HepG2 (cell line): ENCODE data around the gene IGF2BP3. TPM values are rescaled to one million over a fixed set of nuclear protein-coding genes. Genes with fewer than 3 reads are reported as not detected.

Source experiments
- BHLHE40 ChIP-seq: IDR thresholded peaks from 2 replicates; pipeline ENCODE4 v1.6.1; 2011; ENCODE audit warnings: low read length, improper control_type of control experiment
- DDIT3 ChIP-seq: sonication (generic); formaldehyde crosslinking; IDR thresholded peaks from 2 replicates; pipeline ENCODE4 v1.4.0; 2020; ENCODE audit warnings: mild to moderate bottlenecking, missing genetic modification reagents
- HOXD1 ChIP-seq: sonication (generic); formaldehyde crosslinking; IDR thresholded peaks from 2 replicates; pipeline ENCODE4 v1.5.0; 2020; ENCODE audit warnings: missing genetic modification reagents
- IKZF4 ChIP-seq: sonication (generic); formaldehyde crosslinking; IDR thresholded peaks from 2 replicates; pipeline ENCODE4 v1.5.1; 2020; ENCODE audit warnings: borderline replicate concordance, mild to moderate bottlenecking, low read depth, missing genetic modification reagents; ENCODE audit errors: not compliant biosample characterization
- ISX ChIP-seq: sonication (generic); formaldehyde crosslinking; conservative IDR thresholded peaks from 2 replicates; pipeline ENCODE4 v1.5.0; 2020; ENCODE audit warnings: missing genetic modification reagents
- KDM5B ChIP-seq: sonication (generic); formaldehyde crosslinking; IDR thresholded peaks from 2 replicates; pipeline ENCODE4 v1.4.0; 2020; ENCODE audit warnings: missing genetic modification reagents, mild to moderate bottlenecking, borderline replicate concordance
- KLF9 ChIP-seq: IDR thresholded peaks from 2 replicates; pipeline ENCODE4 v1.6.1; 2016; ENCODE audit warnings: low read depth
- PAF1 ChIP-seq: IDR thresholded peaks from 2 replicates; pipeline ENCODE4 v1.6.1; 2016; ENCODE audit warnings: missing genetic modification reagents, missing compliant biosample characterization
- PLRG1 ChIP-seq: fragments of 450-650 bp; conservative IDR thresholded peaks from 2 replicates; pipeline ENCODE4 v1.6.1; 2016
- ZNF780A ChIP-seq: sonication (generic); formaldehyde crosslinking; IDR thresholded peaks from 2 replicates; pipeline ENCODE4 v1.8.0; 2022; ENCODE audit warnings: mild to moderate bottlenecking, missing genetic modification reagents, moderate library complexity
- polyA plus RNA-seq, 8 experiments: library from polyadenylated mRNA; depleted of rRNA in 3 of 8; stranded (reverse) in 7 of 8; unstranded in 1 of 8; fragments of >200 nt; fragmentation: Illumina TruSeq in 4 of 8; extraction: Trizol in 4 of 8; gene quantifications; 2 replicates each; pipeline versions ENCODE4 v1.2.1 to v1.2.3, GENCODE V29; 2011 to 2016; ENCODE audit warnings: low read depth in 4 of 8, missing spikeins in 1 of 8, mixed read lengths in 1 of 8; ENCODE audit not compliant: insufficient read depth in 1 of 8
- total RNA-seq, 5 experiments: library from RNA; depleted of rRNA; stranded (reverse); fragments of >200 nt; fragmentation: Illumina TruSeq; extraction: Trizol; gene quantifications; 2 replicates each; pipeline ENCODE4 v1.2.3, GENCODE V29; 2016; ENCODE audit warnings: low read depth in 1 of 5
- TF ChIP-seq, protein P1 (sequence below): sonication (generic); formaldehyde crosslinking; IDR thresholded peaks from 2 replicates; pipeline ENCODE4 v1.5.1; 2020; ENCODE audit warnings: mild to moderate bottlenecking, missing genetic modification reagents, borderline replicate concordance
- TF ChIP-seq, protein P2 (sequence below): sonication (generic); formaldehyde crosslinking; IDR thresholded peaks from 2 replicates; pipeline ENCODE4 v1.4.0; 2020; ENCODE audit warnings: missing genetic modification reagents
- TF ChIP-seq, protein P3 (sequence below): IDR thresholded peaks from 2 replicates; pipeline ENCODE4 v1.6.1; 2012; ENCODE audit warnings: low read length, improper control_type of control experiment
- TF ChIP-seq, protein P4 (sequence below): IDR thresholded peaks from 2 replicates; pipeline ENCODE4 v1.6.1; 2016; ENCODE audit warnings: low read depth, control low read depth

Gene IGF2BP3
- total and polyA plus RNA-seq, 2 of the 13 experiments (the other 11 are each of a cell fraction or from before 2014, with no cell fraction given), result 37.7 to 39.5 TPM

- TF ChIP-seq, protein P1, sequence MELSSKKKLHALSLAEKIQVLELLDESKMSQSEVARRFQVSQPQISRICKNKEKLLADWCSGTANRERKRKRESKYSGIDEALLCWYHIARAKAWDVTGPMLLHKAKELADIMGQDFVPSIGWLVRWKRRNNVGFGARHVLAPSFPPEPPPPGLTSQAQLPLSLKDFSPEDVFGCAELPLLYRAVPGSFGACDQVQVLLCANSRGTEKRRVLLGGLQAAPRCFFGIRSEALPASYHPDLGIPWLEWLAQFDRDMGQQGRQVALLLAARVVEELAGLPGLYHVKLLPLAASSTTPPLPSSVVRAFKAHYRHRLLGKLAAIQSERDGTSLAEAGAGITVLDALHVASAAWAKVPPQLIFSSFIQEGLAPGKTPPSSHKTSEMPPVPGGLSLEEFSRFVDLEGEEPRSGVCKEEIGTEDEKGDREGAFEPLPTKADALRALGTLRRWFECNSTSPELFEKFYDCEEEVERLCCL (CRISPR knock-in tag), result no peak
- TF ChIP-seq, protein P2, sequence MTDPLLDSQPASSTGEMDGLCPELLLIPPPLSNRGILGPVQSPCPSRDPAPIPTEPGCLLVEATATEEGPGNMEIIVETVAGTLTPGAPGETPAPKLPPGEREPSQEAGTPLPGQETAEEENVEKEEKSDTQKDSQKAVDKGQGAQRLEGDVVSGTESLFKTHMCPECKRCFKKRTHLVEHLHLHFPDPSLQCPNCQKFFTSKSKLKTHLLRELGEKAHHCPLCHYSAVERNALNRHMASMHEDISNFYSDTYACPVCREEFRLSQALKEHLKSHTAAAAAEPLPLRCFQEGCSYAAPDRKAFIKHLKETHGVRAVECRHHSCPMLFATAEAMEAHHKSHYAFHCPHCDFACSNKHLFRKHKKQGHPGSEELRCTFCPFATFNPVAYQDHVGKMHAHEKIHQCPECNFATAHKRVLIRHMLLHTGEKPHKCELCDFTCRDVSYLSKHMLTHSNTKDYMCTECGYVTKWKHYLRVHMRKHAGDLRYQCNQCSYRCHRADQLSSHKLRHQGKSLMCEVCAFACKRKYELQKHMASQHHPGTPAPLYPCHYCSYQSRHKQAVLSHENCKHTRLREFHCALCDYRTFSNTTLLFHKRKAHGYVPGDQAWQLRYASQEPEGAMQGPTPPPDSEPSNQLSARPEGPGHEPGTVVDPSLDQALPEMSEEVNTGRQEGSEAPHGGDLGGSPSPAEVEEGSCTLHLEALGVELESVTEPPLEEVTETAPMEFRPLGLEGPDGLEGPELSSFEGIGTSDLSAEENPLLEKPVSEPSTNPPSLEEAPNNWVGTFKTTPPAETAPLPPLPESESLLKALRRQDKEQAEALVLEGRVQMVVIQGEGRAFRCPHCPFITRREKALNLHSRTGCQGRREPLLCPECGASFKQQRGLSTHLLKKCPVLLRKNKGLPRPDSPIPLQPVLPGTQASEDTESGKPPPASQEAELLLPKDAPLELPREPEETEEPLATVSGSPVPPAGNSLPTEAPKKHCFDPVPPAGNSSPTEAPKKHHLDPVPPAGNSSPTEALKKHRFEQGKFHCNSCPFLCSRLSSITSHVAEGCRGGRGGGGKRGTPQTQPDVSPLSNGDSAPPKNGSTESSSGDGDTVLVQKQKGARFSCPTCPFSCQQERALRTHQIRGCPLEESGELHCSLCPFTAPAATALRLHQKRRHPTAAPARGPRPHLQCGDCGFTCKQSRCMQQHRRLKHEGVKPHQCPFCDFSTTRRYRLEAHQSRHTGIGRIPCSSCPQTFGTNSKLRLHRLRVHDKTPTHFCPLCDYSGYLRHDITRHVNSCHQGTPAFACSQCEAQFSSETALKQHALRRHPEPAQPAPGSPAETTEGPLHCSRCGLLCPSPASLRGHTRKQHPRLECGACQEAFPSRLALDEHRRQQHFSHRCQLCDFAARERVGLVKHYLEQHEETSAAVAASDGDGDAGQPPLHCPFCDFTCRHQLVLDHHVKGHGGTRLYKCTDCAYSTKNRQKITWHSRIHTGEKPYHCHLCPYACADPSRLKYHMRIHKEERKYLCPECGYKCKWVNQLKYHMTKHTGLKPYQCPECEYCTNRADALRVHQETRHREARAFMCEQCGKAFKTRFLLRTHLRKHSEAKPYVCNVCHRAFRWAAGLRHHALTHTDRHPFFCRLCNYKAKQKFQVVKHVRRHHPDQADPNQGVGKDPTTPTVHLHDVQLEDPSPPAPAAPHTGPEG (CRISPR knock-in tag), result peak; percentile 71
- TF ChIP-seq PAF1 (CRISPR knock-in tag) (no peak), KLF9 (CRISPR knock-in tag) (no peak), HOXD1 (CRISPR knock-in tag) (0 out of 2 replicates have a peak, but pooled peaks have one; percentile 30), ISX (CRISPR knock-in tag) (peak; percentile 74; the same call in 1 of the 2 replicates), KDM5B (CRISPR knock-in tag) (peak; percentile 88; the same call in 1 of the 2 replicates), BHLHE40 (no peak), PLRG1 (no peak), IKZF4 (CRISPR knock-in tag) (no peak), ZNF780A (CRISPR knock-in tag) (no peak; the same call in 1 of the 2 replicates), DDIT3 (no peak)
- TF ChIP-seq, protein P3, sequence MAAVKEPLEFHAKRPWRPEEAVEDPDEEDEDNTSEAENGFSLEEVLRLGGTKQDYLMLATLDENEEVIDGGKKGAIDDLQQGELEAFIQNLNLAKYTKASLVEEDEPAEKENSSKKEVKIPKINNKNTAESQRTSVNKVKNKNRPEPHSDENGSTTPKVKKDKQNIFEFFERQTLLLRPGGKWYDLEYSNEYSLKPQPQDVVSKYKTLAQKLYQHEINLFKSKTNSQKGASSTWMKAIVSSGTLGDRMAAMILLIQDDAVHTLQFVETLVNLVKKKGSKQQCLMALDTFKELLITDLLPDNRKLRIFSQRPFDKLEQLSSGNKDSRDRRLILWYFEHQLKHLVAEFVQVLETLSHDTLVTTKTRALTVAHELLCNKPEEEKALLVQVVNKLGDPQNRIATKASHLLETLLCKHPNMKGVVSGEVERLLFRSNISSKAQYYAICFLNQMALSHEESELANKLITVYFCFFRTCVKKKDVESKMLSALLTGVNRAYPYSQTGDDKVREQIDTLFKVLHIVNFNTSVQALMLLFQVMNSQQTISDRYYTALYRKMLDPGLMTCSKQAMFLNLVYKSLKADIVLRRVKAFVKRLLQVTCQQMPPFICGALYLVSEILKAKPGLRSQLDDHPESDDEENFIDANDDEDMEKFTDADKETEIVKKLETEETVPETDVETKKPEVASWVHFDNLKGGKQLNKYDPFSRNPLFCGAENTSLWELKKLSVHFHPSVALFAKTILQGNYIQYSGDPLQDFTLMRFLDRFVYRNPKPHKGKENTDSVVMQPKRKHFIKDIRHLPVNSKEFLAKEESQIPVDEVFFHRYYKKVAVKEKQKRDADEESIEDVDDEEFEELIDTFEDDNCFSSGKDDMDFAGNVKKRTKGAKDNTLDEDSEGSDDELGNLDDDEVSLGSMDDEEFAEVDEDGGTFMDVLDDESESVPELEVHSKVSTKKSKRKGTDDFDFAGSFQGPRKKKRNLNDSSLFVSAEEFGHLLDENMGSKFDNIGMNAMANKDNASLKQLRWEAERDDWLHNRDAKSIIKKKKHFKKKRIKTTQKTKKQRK, result no peak
- TF ChIP-seq, protein P4, sequence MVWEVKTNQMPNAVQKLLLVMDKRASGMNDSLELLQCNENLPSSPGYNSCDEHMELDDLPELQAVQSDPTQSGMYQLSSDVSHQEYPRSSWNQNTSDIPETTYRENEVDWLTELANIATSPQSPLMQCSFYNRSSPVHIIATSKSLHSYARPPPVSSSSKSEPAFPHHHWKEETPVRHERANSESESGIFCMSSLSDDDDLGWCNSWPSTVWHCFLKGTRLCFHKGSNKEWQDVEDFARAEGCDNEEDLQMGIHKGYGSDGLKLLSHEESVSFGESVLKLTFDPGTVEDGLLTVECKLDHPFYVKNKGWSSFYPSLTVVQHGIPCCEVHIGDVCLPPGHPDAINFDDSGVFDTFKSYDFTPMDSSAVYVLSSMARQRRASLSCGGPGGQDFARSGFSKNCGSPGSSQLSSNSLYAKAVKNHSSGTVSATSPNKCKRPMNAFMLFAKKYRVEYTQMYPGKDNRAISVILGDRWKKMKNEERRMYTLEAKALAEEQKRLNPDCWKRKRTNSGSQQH (CRISPR knock-in tag), result peak; percentile 88; the same call in 1 of the 2 replicates
These were observed 4.0 kb upstream of the IGF2BP3 start (continued) for GRCh38 chr7:23474094-23474828.
